GM12873 (cell line): Measurements from ENCODE around the gene REST.
A peak's percentile ranks its signal among the peaks of the same experiment; 100 is the strongest.

ENCODE experiments used
- TF ChIP-seq, protein P1 (sequence below): IDR thresholded peaks from 2 replicates; pipeline ENCODE4 v1.5.1; 2012; ENCODE audit warnings: low read depth, mild to moderate bottlenecking, moderate library complexity, low read length, control low read depth; ENCODE audit not compliant: insufficient read depth; ENCODE audit errors: missing control alignments

Gene REST

DNA sequence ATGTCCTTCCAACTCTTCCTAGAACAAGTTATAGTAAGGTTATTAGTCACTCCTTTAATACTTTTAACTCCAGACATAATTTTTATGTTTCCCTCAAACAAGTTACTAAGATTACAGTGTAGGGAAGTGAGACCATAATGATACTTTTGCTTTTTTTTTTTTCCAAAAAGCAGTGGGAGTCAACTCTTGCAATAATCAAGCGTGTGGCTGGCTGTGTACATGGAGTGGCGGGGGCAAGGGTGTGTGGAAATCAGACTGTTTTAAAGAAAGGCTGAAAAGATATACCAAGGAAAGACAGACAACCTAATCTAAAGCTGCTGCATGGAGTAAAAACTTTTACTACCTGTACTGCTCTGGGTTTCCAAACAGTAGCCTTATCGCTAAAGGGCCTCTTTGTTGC lies 65.6 kb downstream of the REST start:
- TF ChIP-seq, protein P1, sequence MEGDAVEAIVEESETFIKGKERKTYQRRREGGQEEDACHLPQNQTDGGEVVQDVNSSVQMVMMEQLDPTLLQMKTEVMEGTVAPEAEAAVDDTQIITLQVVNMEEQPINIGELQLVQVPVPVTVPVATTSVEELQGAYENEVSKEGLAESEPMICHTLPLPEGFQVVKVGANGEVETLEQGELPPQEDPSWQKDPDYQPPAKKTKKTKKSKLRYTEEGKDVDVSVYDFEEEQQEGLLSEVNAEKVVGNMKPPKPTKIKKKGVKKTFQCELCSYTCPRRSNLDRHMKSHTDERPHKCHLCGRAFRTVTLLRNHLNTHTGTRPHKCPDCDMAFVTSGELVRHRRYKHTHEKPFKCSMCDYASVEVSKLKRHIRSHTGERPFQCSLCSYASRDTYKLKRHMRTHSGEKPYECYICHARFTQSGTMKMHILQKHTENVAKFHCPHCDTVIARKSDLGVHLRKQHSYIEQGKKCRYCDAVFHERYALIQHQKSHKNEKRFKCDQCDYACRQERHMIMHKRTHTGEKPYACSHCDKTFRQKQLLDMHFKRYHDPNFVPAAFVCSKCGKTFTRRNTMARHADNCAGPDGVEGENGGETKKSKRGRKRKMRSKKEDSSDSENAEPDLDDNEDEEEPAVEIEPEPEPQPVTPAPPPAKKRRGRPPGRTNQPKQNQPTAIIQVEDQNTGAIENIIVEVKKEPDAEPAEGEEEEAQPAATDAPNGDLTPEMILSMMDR, result no peak

DNA sequence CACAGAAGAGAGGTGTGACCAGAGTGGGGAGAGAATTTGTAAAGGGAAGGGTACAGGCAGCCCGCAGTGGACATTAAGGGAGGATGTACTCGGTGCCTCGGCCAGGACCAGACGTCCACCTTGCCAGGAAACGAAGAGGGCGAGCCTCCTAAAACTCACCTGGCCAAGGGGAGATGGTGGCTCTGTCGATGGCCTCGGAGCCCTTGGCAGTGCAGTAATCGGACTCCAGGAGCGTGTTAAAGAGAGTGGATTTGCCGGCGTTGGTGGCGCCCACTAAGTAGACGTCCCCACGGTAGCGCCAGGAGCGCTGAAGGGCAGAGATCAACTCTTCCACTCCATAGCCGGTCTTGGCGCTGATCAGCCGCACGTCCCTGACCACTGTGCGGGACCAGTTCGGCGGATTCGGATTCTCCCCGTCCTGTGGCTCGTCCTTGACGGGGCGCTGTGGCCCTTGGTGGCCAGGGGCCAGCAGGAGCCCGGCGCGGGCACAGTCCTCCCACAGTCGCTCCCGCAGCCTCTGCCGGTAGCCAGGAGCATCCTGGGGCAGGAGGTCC lies 68.7 kb downstream of the REST start:
- TF ChIP-seq, protein P1, result no peak

DNA sequence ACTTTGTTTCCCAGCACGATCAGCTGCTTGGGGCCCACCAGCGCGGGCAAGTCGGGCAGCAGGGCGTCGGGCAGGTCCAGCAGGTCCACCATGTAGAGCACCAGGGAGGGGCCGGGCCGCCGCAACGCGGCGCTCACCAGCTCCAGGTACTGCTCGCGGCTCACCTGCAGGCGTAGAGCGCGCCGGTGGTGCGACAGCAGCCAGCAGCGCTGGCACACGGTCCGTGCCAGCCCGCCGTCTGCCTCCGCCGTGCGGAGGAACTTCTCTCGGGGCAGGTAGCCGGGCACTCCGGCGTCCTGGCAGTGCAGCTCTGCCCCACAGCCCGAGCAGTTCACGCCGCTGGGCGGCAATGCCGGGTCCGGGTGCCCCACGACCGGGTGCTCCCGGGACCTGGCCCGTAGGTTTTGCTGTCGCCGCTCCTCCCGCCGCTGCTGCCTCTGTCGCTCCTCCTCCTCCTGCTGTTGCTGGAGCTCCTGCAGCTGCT lies 69.2 kb downstream of the REST start:
- TF ChIP-seq, protein P1, result peak; percentile 30

- TF ChIP-seq, protein P1, result no peak
These were observed 69.8 kb downstream of the REST start, which contains the start of gene NOA1 for GRCh38 chr4:56977321-56978012. NOA1 (minus strand) TSS chr4:56977606; CDS start chr4:56977585, 21 bp downstream.

- TF ChIP-seq, protein P1, result no peak
These were observed 71.1 kb downstream of the REST start, which contains the start of gene POLR2B for GRCh38 chr4:56978750-56979303. POLR2B (plus strand) TSS chr4:56978896; CDS start chr4:56978986, 90 bp downstream.

DNA sequence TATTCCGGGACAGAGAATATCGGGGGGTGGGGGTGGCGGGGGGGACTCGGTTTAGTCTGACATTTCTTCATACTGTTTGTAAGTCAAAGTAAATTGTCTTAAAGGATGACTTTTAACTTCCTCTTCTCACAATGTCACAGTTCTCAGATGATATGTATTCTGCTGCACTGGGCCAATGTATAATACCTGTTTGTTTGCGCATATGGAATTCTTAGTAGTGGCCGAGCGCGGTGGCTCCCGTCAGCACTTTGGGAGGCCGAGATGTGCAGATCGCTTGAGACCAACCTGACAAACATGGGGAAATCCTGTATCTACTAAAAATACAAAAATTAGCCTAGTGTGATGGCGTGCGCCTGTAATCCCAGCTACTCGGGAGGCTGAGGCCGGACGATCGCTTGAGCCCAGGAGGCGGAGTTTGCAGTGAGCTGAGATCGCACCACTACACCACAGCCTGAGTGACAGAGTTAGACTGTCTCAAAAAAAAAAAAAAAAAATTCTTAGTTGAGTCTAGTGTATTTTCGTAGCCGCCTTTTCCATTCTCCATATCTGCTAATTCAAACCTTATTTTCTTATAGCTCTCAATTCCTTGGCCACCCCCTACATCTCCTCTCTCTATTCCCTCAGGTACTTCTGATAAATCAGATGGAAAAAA lies 71.8 kb downstream of the REST start:
- TF ChIP-seq, protein P1, result no peak

- TF ChIP-seq, protein P1, result no peak
These were observed 74.1 kb downstream of the REST start for GRCh38 chr4:56981795-56982201.
